Smooth muscle cell of the brain vasculature (primary cell): ENCODE results near the gene TM9SF2.

Source experiments
- DNase-seq: peaks from one replicate; pipeline ENCODE4 v3.0.0-alpha.2; 2012; ENCODE audit warnings: low read depth, low spot score

The TM9SF2 gene

DNA sequence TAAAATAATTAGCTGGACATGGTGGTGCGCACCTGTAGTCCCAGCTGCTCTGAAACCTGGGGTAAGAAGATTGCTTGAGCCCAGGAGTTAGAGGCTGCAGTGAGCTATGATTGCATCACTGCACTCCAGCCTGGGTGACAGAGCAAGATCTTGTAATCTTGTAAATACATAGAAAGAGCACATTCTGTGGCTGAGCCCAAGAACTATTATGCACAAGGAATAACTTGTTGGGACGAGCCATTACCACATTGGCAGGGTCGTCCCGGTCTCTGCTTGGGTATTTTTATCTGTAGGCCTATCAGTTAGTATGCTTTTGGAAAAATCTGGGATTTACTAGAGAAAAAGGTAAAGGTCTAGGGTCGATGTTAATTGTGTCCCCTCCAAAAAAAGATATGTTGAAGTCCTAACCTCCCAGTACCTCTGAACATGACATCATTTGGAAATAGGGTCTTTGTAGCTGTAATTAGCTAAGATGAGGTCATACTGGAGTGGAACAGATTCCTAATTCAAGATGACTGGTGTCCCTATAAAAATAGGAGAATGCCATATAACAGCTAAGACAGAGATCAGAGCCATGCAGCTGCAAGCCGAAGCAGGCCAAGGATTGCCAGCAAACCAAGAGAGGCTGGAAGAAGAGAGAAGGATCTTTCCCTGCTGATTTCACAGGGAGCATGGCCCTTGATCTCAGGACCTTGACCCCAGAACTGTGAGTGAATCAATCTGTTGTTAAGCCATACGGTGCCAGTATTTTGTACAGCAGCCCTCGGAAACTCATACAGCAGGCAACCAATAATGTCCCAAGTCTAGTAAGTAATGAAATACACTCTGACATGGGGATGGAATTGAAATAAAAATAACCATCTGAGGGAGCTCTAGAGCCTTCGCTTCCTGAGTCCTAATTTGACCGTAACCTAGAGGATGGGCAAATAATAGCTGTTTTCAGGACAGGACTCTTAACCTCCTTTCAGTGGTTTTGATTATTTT lies 77.0 kb downstream of the TM9SF2 start:
- DNase-seq: no peak

DNA sequence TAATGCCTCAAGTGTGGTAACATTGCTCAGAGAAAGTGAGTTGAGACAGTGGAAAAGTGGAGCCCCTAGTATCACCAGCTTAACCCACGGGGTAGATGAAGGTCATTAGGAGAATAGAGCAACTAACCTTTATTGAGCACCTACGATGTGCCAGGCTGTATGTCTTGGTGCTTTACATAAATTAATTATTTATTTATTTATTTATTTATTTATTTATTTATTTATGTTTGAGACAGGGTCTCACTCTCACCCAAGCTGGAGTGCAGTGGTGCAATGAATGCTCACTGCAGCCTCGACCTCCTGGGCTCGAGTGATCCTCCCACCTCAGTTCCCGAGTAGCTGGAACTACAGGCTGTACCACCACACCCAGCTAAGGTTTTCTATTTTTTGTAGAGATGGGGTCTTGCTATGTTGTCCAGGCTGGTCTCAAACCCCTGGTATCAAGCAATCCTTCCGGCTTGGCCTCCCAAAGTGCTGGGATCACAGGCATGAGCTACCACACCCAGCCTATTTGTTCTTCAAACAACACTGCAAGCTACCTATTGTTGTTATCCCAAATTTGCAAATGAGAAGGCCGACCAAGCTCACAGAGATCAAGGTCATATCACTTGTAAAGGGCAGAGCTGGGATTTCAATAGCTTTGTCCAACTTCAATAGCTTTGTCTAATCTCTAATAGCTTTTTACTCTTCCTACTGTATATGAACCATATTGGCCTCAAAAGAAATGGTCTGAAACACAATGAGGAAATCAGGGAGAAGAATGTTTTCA lies 79.4 kb downstream of the TM9SF2 start:
- DNase-seq: no peak

DNA sequence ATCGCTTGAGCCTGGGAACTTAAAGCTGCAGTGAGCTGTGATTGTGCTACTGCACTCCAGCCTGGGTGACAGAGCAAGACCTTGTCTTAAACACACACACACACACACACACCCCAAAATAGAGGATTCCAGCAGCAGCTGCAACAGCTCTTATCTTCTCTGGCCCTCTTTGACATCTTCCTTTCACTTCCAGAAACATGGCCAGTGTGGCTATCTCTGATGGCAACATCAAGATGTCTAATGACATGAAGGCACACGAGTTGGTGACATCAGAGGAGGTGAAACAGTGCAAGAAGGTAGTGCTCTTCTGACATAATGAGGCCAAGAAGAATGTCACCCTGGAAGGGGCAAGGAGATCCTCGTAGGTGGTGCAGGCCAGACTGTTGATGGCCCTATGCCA lies 81.2 kb downstream of the TM9SF2 start:
- no peak for DNase-seq

DNA sequence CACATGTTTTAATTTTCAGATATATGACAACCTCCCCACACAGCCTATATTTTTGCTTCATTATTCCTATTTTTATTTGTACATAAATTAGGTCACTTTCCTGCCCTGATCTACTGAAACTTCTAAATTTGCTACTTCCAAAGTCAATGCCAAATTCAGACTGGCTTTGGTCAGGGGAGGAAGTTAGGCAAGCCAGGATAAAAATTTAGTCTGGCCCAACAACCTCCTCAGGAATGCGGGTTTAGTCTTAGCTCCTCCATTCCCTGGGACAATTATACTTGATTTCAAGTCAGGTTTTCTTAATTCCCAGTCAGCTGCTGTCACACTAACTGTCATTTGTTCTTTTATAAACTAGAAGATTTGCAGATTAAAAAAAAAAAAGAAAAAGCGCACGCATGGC lies 84.3 kb downstream of the TM9SF2 start:
- no peak for DNase-seq

DNA sequence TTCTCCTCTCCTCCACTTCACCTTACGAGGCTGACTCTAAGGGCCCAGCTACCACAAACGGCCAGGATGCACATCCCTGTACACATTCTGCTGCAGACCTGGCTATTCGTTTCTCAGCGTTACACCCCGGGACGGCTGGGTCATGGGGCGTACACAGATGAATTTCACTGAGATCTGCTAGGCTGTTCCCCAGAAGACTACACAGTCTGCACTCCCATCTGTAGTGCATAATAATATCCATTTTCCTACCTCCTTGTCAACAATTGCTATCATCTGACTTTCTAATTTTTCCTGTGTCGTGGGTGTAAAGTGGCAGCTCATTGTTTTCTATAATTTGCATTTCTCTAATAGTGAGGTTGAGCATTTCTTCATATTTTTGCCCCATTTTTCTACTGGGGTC lies 85.7 kb downstream of the TM9SF2 start:
- no peak for DNase-seq

DNA sequence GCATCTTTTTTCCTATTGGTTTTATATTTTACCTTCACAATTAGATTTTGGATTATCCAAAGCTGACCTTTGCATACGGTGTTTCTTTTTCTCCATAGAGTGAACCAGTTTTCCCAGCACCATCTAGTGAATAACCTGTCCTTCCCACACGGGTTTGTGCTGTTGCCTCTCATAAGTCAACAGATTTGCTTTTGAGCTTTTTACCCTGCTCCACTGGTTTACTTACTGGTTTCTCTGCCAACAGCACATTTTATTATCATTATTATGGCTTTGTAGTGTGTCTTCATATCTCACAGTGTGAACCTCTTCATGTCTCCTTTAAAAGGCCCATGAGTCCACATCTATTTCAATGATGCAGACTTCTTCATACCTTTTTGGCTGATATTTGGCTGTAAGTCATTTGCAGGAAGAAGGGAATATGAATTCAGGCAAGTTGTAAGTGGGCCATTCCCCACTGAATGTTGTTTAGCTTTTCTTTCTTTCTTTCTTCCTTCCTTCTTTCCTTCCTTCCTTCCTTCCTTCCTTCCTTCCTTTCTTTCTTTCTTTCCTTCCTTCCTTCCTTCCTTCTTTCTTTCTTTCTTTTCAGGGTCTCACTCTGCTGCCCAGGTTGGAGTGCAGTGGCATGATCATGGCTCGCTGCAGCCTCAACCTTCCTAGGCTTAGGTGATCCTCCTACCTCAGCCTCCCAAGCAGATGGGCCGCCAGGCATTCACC lies 86.8 kb downstream of the TM9SF2 start:
- DNase-seq: no peak

DNA sequence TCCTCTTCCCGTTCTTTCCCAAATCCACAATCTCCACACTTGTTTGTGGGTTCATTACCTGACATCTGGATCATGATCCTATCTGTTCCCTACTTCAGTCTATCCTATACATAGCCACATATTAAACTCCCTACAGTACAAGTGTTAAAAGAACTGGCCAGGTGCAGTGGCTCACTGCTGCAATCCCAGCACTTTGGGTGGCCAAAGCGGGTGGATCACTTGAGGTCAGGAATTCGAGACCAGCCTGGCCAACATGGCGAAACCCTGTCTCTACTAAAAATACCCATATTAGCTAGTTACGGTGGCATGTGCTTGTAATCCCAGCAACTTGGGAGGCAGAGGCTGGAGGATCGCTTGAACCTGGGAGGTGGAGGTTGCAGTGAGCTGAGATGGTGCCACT lies 88.3 kb downstream of the TM9SF2 start:
- no peak for DNase-seq

DNA sequence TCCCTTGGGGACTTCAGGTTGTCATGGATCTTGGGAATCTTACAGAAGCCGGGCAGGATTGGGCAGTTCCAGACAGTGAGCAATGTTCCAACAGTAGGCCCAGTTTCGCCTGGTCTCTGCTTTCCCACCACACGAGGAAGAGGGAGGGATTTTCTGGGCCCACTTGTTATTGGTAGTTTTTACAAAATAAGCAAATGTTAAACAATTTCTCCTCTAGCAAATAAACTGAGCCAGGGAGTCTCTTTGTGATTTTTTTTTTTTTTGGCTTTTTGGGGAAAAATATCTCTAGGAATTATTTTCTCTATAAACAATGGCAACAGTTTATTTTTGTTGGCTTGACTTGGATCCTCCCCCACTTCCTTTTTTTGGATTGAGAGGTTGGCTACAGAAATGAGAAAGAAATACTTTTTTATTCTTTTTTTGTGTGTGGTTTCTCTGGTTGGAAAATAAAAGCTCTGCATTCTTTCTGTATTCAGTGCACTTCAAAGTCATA lies 89.3 kb downstream of the TM9SF2 start:
- peak; percentile 58 for DNase-seq

DNA sequence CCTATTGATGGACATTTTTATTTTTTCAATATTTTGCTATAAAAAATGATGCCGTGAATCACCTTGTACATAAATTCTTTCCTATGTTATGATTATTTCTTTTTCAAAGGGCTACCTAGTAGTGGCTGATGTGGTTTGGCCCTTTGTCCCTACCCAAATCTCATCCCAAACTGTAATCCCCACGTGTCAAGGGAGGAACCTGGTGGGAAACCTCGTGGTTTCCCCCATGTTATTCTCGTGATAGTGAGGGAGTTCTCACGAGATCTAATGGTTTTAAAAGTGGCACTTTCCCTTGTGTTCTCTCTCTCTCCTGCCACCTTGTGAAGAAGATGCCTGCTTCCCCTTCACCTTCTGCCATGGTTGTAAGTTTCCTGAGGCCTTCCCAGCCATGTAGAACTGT lies 94.9 kb downstream of the TM9SF2 start:
- no peak for DNase-seq

DNA sequence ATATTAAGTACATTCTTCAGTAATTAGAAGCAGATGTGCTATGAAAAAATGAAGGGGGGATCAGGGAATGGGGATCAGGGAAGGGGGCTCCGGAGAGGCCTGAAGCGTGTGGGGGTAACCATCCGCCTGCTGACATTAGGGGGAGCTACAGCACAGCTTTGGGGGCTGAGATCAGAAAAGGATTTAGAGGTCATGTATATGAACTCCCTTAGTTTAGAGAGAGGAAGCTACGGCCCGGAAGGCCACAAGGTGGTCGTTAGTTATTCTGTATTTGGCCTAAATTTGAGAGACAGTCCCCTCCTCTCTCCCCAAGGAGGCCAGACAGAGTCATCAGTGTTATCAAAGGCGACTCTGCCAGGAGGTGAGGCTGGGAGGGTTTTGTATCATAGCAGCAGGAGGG lies 99.0 kb downstream of the TM9SF2 start:
- DNase-seq: no peak

DNA sequence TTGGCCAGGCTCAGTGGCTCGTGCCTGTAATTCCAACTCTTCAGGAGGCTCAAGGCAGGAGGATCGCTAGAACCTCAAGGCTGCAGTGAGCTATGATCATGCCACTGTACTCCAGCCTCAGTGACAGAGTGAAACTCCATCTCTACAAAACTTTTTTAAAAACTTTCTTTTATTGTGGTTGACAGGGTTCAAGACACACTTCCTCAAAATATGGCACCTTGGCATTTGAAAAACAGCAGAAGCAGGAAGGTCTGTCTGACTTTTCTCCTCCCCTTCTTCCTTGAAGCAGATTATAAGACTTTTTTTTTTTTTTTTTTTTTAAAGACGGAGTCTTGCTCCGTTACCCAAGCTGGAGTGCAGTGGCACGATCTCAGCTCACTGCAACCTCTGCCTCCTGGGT lies 100.3 kb downstream of the TM9SF2 start:
- DNase-seq: no peak

DNA sequence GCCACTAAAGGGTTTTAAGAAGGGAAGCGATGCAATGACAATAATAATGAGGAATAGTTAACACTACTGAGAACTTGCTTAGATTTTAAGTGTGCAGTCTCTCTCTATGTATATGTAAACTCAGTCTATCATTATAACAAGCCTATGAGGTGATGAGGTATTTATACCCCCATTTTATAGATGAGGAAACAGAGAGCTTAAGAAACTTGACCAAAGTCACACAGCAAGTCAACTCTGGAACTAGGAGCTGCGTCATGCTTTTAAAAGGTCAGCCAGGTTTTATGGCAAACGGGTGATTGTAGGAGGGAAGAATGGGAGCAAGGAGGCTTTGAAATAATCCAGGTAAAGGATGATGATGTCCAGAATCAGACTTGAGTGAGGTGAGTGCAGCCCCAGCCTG lies 103.4 kb downstream of the TM9SF2 start:
- no peak for DNase-seq

DNA sequence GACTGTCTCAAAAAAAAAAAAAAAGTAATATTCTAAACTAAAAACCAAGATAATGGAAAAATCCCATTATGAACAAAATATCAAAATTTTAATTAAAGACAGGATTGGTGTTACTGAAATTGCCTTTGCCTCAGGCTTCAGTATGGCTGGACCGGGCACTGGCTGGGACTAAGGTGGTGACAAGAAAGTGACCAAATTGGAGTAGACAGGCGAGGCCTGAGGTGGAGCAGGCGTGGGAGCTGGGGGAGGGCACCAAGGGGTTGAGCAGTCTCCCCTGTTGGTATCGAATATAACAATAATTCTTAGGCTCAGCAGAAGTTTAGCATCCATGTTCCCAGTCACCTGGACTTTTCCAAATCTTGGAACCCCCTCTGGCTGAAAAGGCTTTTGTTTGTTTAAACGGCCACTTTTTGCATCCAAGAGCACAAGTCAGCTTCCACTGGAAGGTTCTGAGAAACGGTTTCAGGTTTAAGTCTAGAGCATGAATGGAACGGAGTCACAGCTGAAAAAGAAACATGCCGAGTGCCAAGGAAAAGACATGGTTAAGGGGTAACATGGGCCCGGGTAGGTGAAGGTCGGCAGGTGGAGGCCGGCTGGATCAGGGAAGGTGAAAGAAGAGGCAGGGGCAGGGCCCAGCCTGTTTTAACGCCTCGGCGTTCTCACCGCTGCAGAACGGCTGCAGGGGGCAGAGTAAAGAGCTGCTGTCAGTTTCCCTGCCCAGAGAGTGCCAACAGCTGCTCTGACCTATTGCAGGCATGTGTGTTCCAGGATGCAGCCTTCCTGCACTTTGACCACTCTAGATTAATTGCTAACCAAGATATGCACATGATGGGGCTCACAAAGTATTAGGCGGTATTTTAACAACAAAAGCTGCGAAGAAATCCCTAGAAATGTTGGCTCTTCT lies 104.4 kb downstream of the TM9SF2 start:
- no peak for DNase-seq

DNA sequence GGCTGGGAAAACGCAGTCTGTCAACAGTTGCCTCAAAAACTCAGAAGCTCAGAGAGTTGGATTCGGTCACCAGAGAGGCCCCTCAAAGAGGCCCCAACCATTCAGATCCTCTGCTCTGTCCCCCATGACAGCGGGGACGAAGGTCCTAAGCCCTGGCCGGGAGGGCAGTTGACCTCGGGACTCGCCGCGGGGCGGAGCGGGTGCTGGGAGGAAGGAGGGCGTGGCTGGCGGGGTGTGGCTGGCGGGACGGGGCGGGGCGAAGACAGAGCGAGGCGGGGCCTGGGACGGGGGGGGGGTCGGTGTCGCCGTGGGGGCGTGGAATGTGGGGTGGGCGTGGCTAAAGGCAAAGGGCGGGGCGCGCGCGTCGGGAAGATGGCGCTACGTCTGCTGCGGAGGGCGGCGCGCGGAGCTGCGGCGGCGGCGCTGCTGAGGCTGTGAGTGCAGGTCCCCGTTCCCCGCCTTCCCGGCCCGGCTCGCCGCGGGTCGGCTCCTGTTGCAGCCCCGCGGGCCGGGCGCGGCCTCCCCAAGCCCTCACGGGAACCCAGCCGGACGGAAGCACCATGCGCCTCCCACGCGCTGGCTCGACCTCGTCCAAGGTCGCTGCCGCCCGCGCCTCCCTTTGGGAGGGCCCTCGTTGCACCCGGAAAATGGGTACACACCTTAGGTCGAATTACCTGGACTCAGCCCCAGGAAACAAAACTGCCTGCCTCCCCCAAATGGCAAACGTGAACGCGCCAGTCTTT lies 105.2 kb downstream of the TM9SF2 start, which contains the start of gene CLYBL:
TSS of gene CLYBL (plus strand) at position 367 of the 743 bp plus-strand sequence.
- DNase-seq: no peak

DNA sequence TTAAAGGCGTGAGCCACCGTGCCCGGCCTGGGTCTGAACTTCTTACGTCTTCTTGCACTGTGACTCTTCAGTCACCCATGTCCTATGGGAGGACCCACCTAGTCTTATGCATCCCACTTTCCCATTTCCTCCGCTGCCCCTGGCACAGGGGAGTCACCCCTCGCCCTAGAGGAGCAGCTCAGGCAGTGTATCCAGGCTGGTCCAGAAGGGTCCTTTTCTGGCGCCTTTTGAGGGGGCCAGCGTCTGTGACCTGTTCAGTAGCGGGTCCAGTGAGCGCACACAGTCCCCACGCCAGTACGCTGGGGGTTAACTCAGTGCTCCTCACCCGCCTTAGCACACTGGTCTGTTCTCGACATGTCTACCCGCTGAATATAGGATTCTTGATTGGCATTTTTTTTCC lies 107.1 kb downstream of the TM9SF2 start:
- DNase-seq: no peak

DNA sequence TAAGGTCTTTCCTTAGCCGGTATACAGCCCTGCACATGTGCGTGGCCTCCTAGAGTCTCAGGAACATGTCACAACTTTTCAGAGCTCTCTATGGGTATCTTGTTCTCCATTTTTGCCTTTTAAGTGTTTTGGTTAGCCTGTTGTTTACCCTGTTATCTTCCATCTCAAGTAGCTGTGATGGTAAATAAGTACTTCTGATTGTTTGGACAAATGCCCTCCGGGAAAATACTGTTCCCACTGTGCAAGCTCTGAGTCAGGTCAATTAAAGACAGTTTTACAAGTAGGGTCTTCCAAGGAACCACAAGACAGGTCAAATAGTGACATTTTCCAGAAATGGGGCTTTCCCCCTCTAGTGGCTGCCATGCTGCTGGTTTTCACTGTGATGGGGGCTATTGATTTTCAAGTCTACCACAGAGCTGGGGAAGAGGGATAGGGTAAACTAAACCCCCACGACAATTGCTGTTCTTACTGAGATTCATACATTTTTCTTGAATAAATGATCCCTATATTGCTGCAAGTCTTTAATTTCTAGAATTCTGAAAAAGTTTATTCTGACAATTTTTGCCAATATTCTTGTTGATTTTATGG lies 109.5 kb downstream of the TM9SF2 start:
- no peak for DNase-seq
